K562 (cell line): ENCODE measurements around the gene CARD9. TPM values are rescaled to one million over a fixed set of nuclear protein-coding genes. Genes with fewer than 3 reads are reported as not detected.
"Not testable (repeated sequence)": the region's sequence is repeated elsewhere in the genome, so short reads cannot be mapped to it uniquely, and the experiment has no call there.

Source experiments
- ATAC-seq: fragments of 200-7000 bp; cut with Tn5 transposase; 3 replicates; pipeline ENCODE4 v1.9.1; 2020; ENCODE audit warnings: moderate library complexity
- BruUV-seq: library from RNA; stranded (reverse); fragments of 400-500 nt; replicated peaks from 2 replicates; lab custom pipeline; 2021; lab: Mats Ljungman, UMichigan
- CTCF ChIA-PET: fragments of 300-600 bp; formaldehyde crosslinking; extraction: SDS; loops from one replicate; lab custom pipeline; 2021; ENCODE audit warnings: low intra/inter-chr PET ratio; lab: Yijun Ruan, JAX
- POLR2A ChIA-PET: fragments of 300-600, 350-650 bp; sonication (Branson Sonifier 250); formaldehyde crosslinking; extraction: SDS; loops from one replicate; lab custom pipeline; 2021; ENCODE audit warnings: antibody characterized with exemption, inconsistent platforms; lab: Yijun Ruan, JAX
- DNase-seq, 4 experiments: peaks; one replicate each; pipeline versions ENCODE4 v3.0.0 to v3.0.0-alpha.2; 2011 to 2018; ENCODE audit warnings: low spot score in 3 of 4, mixed read lengths in 3 of 4; ENCODE audit errors: extremely low read depth in 1 of 4
- FAIRE-seq: peaks from 2 replicates; lab custom pipeline; 2011; peaks lifted over from hg19 to GRCh38; lab: Jason Lieb, UNC
- H2AFZ ChIP-seq: 2 replicates; pipeline ENCODE4 v1.6.0; 2011; ENCODE audit warnings: low read depth, low read length, control low read depth, inconsistent platforms
- H3K27ac ChIP-seq: fragments of 200-600 bp; 3 replicates; pipeline ENCODE4 v1.8.0; 2011; ENCODE audit warnings: low read depth, mild to moderate bottlenecking, control low read depth, inconsistent platforms, low read length, moderate library complexity, mixed read lengths; ENCODE audit errors: extremely low read depth
- H3K27me3 ChIP-seq, 2 experiments: fragments of 300-600 bp in 1 of 2; 2 replicates in 1 of 2; 3 replicates in 1 of 2; pipeline versions ENCODE4 v1.6.0 to v1.8.0; 2011; ENCODE audit warnings: inconsistent platforms in 2 of 2, low read length in 2 of 2, mild to moderate bottlenecking in 1 of 2, mixed read lengths in 1 of 2, moderate library complexity in 1 of 2; ENCODE audit not compliant: control insufficient read depth in 2 of 2, insufficient read depth in 2 of 2
- H3K36me3 ChIP-seq: fragments of 300-600 bp; 3 replicates; pipeline ENCODE4 v1.8.0; 2011; ENCODE audit warnings: mild to moderate bottlenecking, low read length, inconsistent platforms; ENCODE audit not compliant: control insufficient read depth, insufficient read depth
- H3K4me1 ChIP-seq, 2 experiments: fragments of 200-600 bp in 1 of 2; replicated peaks in 1 of 2; 2 replicates in 1 of 2; 3 replicates in 1 of 2; pipeline versions ENCODE4 v1.5.1 to v1.8.0; 2011; ENCODE audit warnings: inconsistent platforms in 2 of 2, low read length in 2 of 2, mild to moderate bottlenecking in 1 of 2, mixed read lengths in 1 of 2, moderate library complexity in 1 of 2; ENCODE audit not compliant: control insufficient read depth in 2 of 2, insufficient read depth in 2 of 2
- H3K4me2 ChIP-seq: 2 replicates; pipeline ENCODE4 v1.6.1; 2011; ENCODE audit warnings: low read length, control low read depth, inconsistent platforms, mixed read lengths; ENCODE audit not compliant: insufficient read depth
- H3K4me3 ChIP-seq: fragments of 200-600 bp; sonication (generic), shearing (Covaris generic); 2 replicates; pipeline ENCODE4 v1.5.1; 2016; ENCODE audit warnings: control low read depth, inconsistent platforms
- H3K79me2 ChIP-seq: fragments of 200-600 bp; 3 replicates; pipeline ENCODE4 v1.8.0; 2011; ENCODE audit warnings: low read length, inconsistent platforms; ENCODE audit not compliant: control insufficient read depth, insufficient read depth
- H3K9ac ChIP-seq, 2 experiments: 2 replicates each; pipeline versions ENCODE4 v1.6.0 to v1.6.1; 2011; ENCODE audit warnings: low read depth in 2 of 2, low read length in 2 of 2, control low read depth in 1 of 2, inconsistent platforms in 1 of 2, mild to moderate bottlenecking in 1 of 2, mixed read lengths in 1 of 2; ENCODE audit not compliant: insufficient read depth in 1 of 2
- H3K9me1 ChIP-seq: one replicate; pipeline ENCODE4 v1.6.0; 2011; ENCODE audit warnings: inconsistent platforms, mild to moderate bottlenecking, low read length, moderate library complexity; ENCODE audit not compliant: control insufficient read depth, insufficient read depth
- H3K9me3 ChIP-seq: replicated peaks from 2 replicates; pipeline ENCODE4 v1.5.1; 2011; ENCODE audit warnings: low read depth, low read length, inconsistent platforms; ENCODE audit not compliant: control insufficient read depth, insufficient read depth
- H4K20me1 ChIP-seq: replicated peaks from 2 replicates; pipeline ENCODE4 v1.6.1; 2011; ENCODE audit warnings: low read length, inconsistent platforms, mixed read lengths; ENCODE audit not compliant: control insufficient read depth, insufficient read depth
- BCOR ChIP-seq: fragments of 450-650 bp; IDR thresholded peaks from 2 replicates; pipeline ENCODE4 v1.6.1; 2016
- KDM1A ChIP-seq, 2 experiments: fragments of 450-650 bp; IDR thresholded peaks; 2 replicates each; pipeline ENCODE4 v1.6.1; 2016; ENCODE audit warnings: mild to moderate bottlenecking in 2 of 2
- ZNF146 ChIP-seq: IDR thresholded peaks from one replicate; pipeline ENCODE4 v1.6.1; 2018; ENCODE audit warnings: missing compliant biosample characterization; ENCODE audit not compliant: unreplicated experiment
- WGBS: fragments of 100-300 bp; shearing (Covaris generic); methylation state at CpG from one replicate; pipeline ENCODE4 v1.1.6; 2016; ENCODE audit warnings: low coverage, mixed read lengths; ENCODE audit not compliant: insufficient coverage; ENCODE audit errors: missing lambda C conversion rate; 5-methylcytosine and 5-hydroxymethylcytosine counted together
- in situ Hi-C: fragments of 300-500 bp; cut with MboI; formaldehyde crosslinking; loops from 4 replicates; pipeline ENCODE4 v1.15.0; 2018; ENCODE audit warnings: inconsistent platforms, mixed read lengths
- intact Hi-C: fragments of 100-400 bp; cut with micrococcal nuclease; formaldehyde crosslinking; loops from 2 replicates; pipeline ENCODE4 v1.14.2; 2022
- polyA plus RNA-seq, 8 experiments: library from polyadenylated mRNA; depleted of rRNA in 4 of 8; stranded (reverse) in 5 of 8; unstranded in 3 of 8; fragments of >200 nt; fragmentation: Nextera tagmentation in 2 of 8; fragmentation: Illumina TruSeq in 1 of 8; extraction: Ambion mirVana in 2 of 8; extraction: Trizol in 1 of 8; gene quantifications; 2 replicates each; pipeline versions ENCODE4 v1.2.1 to v1.2.3, GENCODE V29; 2011 to 2014; ENCODE audit warnings: inconsistent platforms in 1 of 8, missing spikeins in 1 of 8
- total RNA-seq, 7 experiments: library from RNA; depleted of rRNA in 6 of 7; stranded (reverse); fragments of >200 nt in 6 of 7; fragmentation: Illumina TruSeq in 2 of 7; extraction: Trizol in 2 of 7; gene quantifications; 2 replicates each; pipeline versions ENCODE4 v1.2.1 to v1.2.3, GENCODE V29; 2011 to 2021; ENCODE audit warnings: low replicate concordance in 1 of 7

Gene CARD9
- total and polyA plus RNA-seq, 9 of the 15 experiments (the other 6 are each of a cell fraction or from before 2014, with no cell fraction given): 1.7 to 53.0 (median 9.7) TPM

- BruUV-seq, ATAC-seq, H3K36me3 ChIP-seq, H3K79me2 ChIP-seq, DNase-seq, FAIRE-seq, H3K9ac ChIP-seq, intact Hi-C loops, H3K4me2 ChIP-seq, H3K9me3 ChIP-seq, CTCF ChIA-PET, H4K20me1 ChIP-seq, H3K9me1 ChIP-seq, H2AFZ ChIP-seq, H3K27ac ChIP-seq, in situ Hi-C loops, H3K4me3 ChIP-seq: not testable (repeated sequence)
- peak; percentile 48; the same call in 1 of the 2 replicates for TF ChIP-seq BCOR
- POLR2A ChIA-PET: interaction anchor here (0.9 kb wide), 1 partner anchor 106 kb away, joined by 3 read pairs; no protein-coding TSS in a partner anchor
- H3K27me3 ChIP-seq: peaks cover 19 to 55% of the 10 kb centered on the region in 2 experiments; a peak in 4 of 5 replicates
- H3K4me1 ChIP-seq: peaks cover 0 to 54% of the 10 kb centered on the region in 2 experiments; a peak in 3 of 5 replicates
Observed at GRCh38 chr9:136320972-136321371, 52.5 kb downstream of the CARD9 start.

GRCh38 chr9:136319955-136320354, 53.5 kb downstream of the CARD9 start:
- H3K9ac ChIP-seq, H3K4me2 ChIP-seq, CTCF ChIA-PET, H3K36me3 ChIP-seq, BruUV-seq, intact Hi-C loops, H3K4me3 ChIP-seq, FAIRE-seq, DNase-seq, H3K9me3 ChIP-seq, H2AFZ ChIP-seq, H3K79me2 ChIP-seq, H4K20me1 ChIP-seq, in situ Hi-C loops, H3K9me1 ChIP-seq, ATAC-seq, H3K27ac ChIP-seq: not testable (repeated sequence)
- POLR2A ChIA-PET: interaction anchor here (0.6 to 0.9 kb wide), 2 partner anchors 36 to 105 kb away, joined by 3 read pairs; no protein-coding TSS in a partner anchor
- H3K4me1 ChIP-seq: peaks cover 0 to 44% of the 10 kb centered on the region in 2 experiments; a peak in 3 of 5 replicates
- H3K27me3 ChIP-seq: peaks cover 19 to 57% of the 10 kb centered on the region in 2 experiments; a peak in 4 of 5 replicates
- TF ChIP-seq BCOR (peak; percentile 64), ZNF146 (CRISPR knock-in tag) (peak; percentile 96), KDM1A (IDR thresholded peaks at IDR 0.05) (peak in 1 of 2 experiments; percentile 11; a peak in 1 of 4 replicates)
- 31% methylated on average over 3 of the region's 3 CpGs for WGBS
